ENCODE measurements around the gene MYB.

The MYB gene

GRCh38 chr6:135240711-135241110 lies 59.6 kb downstream of the MYB start:
- Histone ChIP-seq H3K9me3 (ENCODE audit: control insufficient read depth, insufficient read depth, low read depth, low read length) (no peaks in the 10 kb centered on the region), H3K27ac (ENCODE audit: extremely low read depth, low read depth, low read length) (no peak overlapping the region), H3K4me1 (ENCODE audit: control insufficient read depth, insufficient read depth, low read length) (no peaks in the 10 kb centered on the region), H3K36me3 (ENCODE audit: control insufficient read depth in 2 of 2, insufficient read depth in 1 of 2, low read length in 2 of 2) (no peaks in the 10 kb centered on the region), H3K4me3 (ENCODE audit: low read depth, low read length) (no peak overlapping the region)
- no peak for TF ChIP-seq ZNF223 (tag by site-specific recombination; IDR thresholded peaks at IDR 0.05)
- TF ChIP-seq ZSCAN5A (tag by site-specific recombination; IDR thresholded peaks at IDR 0.05), result no peak
- TF ChIP-seq ZNF626 (tag by site-specific recombination; IDR thresholded peaks at IDR 0.05), result no peak
- TF ChIP-seq ZNF138 (tag by site-specific recombination; IDR thresholded peaks at IDR 0.05; ENCODE audit: borderline replicate concordance), result no peak
- CTCF ChIA-PET, result no interaction called here
- POLR2A ChIA-PET, result no interaction called here

GRCh38 chr6:135243871-135244796 lies 63.0 kb downstream of the MYB start:
- Histone ChIP-seq H3K36me3 (ENCODE audit: control insufficient read depth in 2 of 2, insufficient read depth in 1 of 2, low read length in 2 of 2) (no peaks in the 10 kb centered on the region), H3K27ac (ENCODE audit: extremely low read depth, low read depth, low read length) (no peak overlapping the region), H3K4me3 (ENCODE audit: low read depth, low read length) (no peak overlapping the region), H3K4me1 (ENCODE audit: control insufficient read depth, insufficient read depth, low read length) (no peaks in the 10 kb centered on the region), H3K9me3 (ENCODE audit: control insufficient read depth, insufficient read depth, low read depth, low read length) (no peaks in the 10 kb centered on the region)
- ChIA-PET POLR2A (no interaction called here), CTCF (interaction anchor here (0.5 to 1.0 kb wide), 2 partner anchors 29 to 196 kb away, joined by 3 read pairs; no protein-coding TSS in a partner anchor)
- TF ChIP-seq ZNF433 (tag by site-specific recombination; IDR thresholded peaks at IDR 0.05; ENCODE audit: low read depth), result no peak
- TF ChIP-seq ZNF791 (tag by site-specific recombination; IDR thresholded peaks at IDR 0.05), result no peak
- TF ChIP-seq ZNF202 (tag by site-specific recombination; IDR thresholded peaks at IDR 0.05; ENCODE audit: borderline replicate concordance), result no peak
- no peak for TF ChIP-seq ZNF426 (tag by site-specific recombination; IDR thresholded peaks at IDR 0.05)
- no peak for TF ChIP-seq ZNF624 (tag by site-specific recombination; IDR thresholded peaks at IDR 0.05)
- TF ChIP-seq IKZF3 (tag by site-specific recombination; IDR thresholded peaks at IDR 0.05), result no peak
- no peak for TF ChIP-seq ZBTB21 (tag by site-specific recombination; IDR thresholded peaks at IDR 0.05)
- no peak for TF ChIP-seq ZNF155 (tag by site-specific recombination; IDR thresholded peaks at IDR 0.05)
- TF ChIP-seq ZNF335 (tag by site-specific recombination; conservative IDR thresholded peaks at IDR 0.05), result no peak
- TF ChIP-seq ZNF610 (tag by site-specific recombination; IDR thresholded peaks at IDR 0.05; ENCODE audit: borderline replicate concordance), result no peak
- no peak for TF ChIP-seq ZNF626 (tag by site-specific recombination; IDR thresholded peaks at IDR 0.05)
- TF ChIP-seq KLF7 (tag by site-specific recombination; IDR thresholded peaks at IDR 0.05; ENCODE audit: borderline replicate concordance), result no peak
- TF ChIP-seq ZNF596 (tag by site-specific recombination; IDR thresholded peaks at IDR 0.05), result no peak
- no peak for TF ChIP-seq ZNF16 (tag by site-specific recombination; IDR thresholded peaks at IDR 0.05; ENCODE audit: low read depth)
- no peak for TF ChIP-seq ZNF561 (tag by site-specific recombination; IDR thresholded peaks at IDR 0.05; ENCODE audit: borderline replicate concordance)
- no peak for TF ChIP-seq ZNF311 (tag by site-specific recombination; IDR thresholded peaks at IDR 0.05; ENCODE audit: borderline replicate concordance)
- TF ChIP-seq ZSCAN18 (tag by site-specific recombination; IDR thresholded peaks at IDR 0.05), result no peak
- no peak for TF ChIP-seq ZEB2 (tag by site-specific recombination; IDR thresholded peaks at IDR 0.05)
- no peak for TF ChIP-seq MZF1 (tag by site-specific recombination; IDR thresholded peaks at IDR 0.05; ENCODE audit: borderline replicate concordance)

Measured in HEK293 (cell line).